Measurements from ENCODE around the gene RWDD2A.

Gene RWDD2A

DNA sequence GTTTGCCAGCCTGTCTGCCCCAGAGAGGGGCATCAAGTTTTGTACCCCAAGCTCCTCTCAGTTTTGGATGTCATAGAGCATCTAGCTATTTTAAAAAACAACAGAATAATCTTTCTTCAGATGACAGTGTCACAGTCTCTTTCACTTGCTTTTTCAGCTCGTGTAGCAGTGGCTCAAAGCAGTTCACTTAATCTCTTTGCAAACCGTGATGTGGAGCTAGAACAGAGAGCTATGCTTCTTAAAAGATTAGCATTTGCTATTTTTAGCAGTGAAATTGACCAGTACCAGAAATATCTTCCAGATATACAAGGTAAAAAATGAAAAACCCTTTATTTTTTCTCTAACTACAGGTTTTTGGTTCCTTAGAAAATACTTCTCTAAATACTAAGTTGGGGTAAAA, 37.4 kb upstream of the RWDD2A start:
- Histone ChIP-seq H2BK5ac (ENCODE audit: low read length) (no peak overlapping the region), H2BK15ac (ENCODE audit: low read length) (no peak overlapping the region), H3K4me3 (ENCODE audit: low read length in 2 of 2) (no peak overlapping the region), H3K27ac (replicated peaks; ENCODE audit: low read length) (no peak overlapping the region), H2BK120ac (ENCODE audit: low read depth, low read length) (no peak overlapping the region), H3K9ac (ENCODE audit: low read depth, low read length, poor library complexity) (no peak overlapping the region), H2BK12ac (ENCODE audit: low read length) (no peak overlapping the region), H3K36me3 (replicated peaks in 1 of 2; ENCODE audit: control insufficient read depth in 2 of 2, insufficient read depth in 2 of 2, low read length in 2 of 2) (peaks cover 7 to 74% of the 10 kb centered on the region in 2 donors), H4K8ac (ENCODE audit: low read depth, low read length) (no peak overlapping the region), H3K4ac (ENCODE audit: low read length) (no peak overlapping the region), H3K14ac (ENCODE audit: low read length) (no peak overlapping the region), H3K79me1 (ENCODE audit: low read depth, low read length) (no peaks in the 10 kb centered on the region), H3K18ac (ENCODE audit: low read length) (no peak overlapping the region), H2AFZ (ENCODE audit: low read length) (no peak overlapping the region), H3K9me3 (replicated peaks in 1 of 2; ENCODE audit: control insufficient read depth in 2 of 2, insufficient read depth in 1 of 2, low read depth in 1 of 2, low read length in 2 of 2) (no peaks in the 10 kb centered on the region), H3K4me2 (ENCODE audit: insufficient read depth, low read length, poor library complexity, severe bottlenecking) (no peak overlapping the region), H4K91ac (ENCODE audit: low read depth, low read length, poor library complexity) (no peak overlapping the region), H3K27me3 (ENCODE audit: control insufficient read depth in 3 of 3, insufficient read depth in 3 of 3, low read depth in 1 of 3, low read length in 3 of 3) (no peaks in the 10 kb centered on the region), H3K4me1 (ENCODE audit: control insufficient read depth in 2 of 2, insufficient read depth in 1 of 2, low read depth in 1 of 2, low read length in 2 of 2) (no peaks in the 10 kb centered on the region), H2AK5ac (ENCODE audit: low read depth, low read length) (no peak overlapping the region), H3K23ac (ENCODE audit: low read depth, low read length, poor library complexity) (no peak overlapping the region)
- no peak for DNase-seq (ENCODE audit: low spot score)
- no CpG with 5 or more reads among the region's 2 CpGs for WGBS, 2 donors (ENCODE audit: extremely low coverage in 2 of 2, insufficient read length in 2 of 2, insufficient replicate concordance in 1 of 2)

DNA sequence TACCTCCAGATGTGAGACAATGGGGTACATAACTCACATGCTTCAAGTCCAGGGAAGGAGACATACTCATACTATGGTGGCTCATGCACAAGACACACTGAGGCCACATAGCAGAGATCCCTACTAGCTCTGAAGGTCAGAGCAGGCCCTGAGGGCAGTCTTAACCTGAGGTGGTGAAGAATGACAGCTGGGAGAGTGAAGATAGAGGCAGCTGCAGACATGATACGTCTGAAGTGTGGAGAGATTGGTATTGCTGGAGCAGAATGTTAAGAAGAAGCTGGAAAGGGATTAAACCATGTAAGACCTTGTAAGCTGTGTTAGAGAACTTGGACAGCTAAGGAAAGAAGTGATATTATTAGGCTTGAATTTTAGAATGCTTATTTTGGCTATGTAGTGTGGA, 33.0 kb upstream of the RWDD2A start:
- no peak overlapping the region for H3K9ac ChIP-seq (ENCODE audit: low read depth, low read length, poor library complexity)
- no peak overlapping the region for H3K4me2 ChIP-seq (ENCODE audit: insufficient read depth, low read length, poor library complexity, severe bottlenecking)
- H3K9me3 ChIP-seq (replicated peaks in 1 of 2; ENCODE audit: control insufficient read depth in 2 of 2, insufficient read depth in 1 of 2, low read depth in 1 of 2, low read length in 2 of 2): no peaks in the 10 kb centered on the region
- no CpG with 5 or more reads among the region's 1 CpG for WGBS, 2 donors (ENCODE audit: extremely low coverage in 2 of 2, insufficient read length in 2 of 2, insufficient replicate concordance in 1 of 2)
- H2AK5ac ChIP-seq (ENCODE audit: low read depth, low read length): no peak overlapping the region
- no peak for DNase-seq (ENCODE audit: low spot score)
- H3K27me3 ChIP-seq (ENCODE audit: control insufficient read depth in 3 of 3, insufficient read depth in 3 of 3, low read depth in 1 of 3, low read length in 3 of 3): no peaks in the 10 kb centered on the region
- no peak overlapping the region for H3K14ac ChIP-seq (ENCODE audit: low read length)
- H4K91ac ChIP-seq (ENCODE audit: low read depth, low read length, poor library complexity): no peak overlapping the region
- H2BK5ac ChIP-seq (ENCODE audit: low read length): no peak overlapping the region
- H2BK12ac ChIP-seq (ENCODE audit: low read length): no peak overlapping the region
- H3K27ac ChIP-seq (replicated peaks; ENCODE audit: low read length): no peak overlapping the region
- no peaks in the 10 kb centered on the region for H3K4me1 ChIP-seq (ENCODE audit: control insufficient read depth in 2 of 2, insufficient read depth in 1 of 2, low read depth in 1 of 2, low read length in 2 of 2)
- no peak overlapping the region for H3K4me3 ChIP-seq (ENCODE audit: low read length in 2 of 2)
- H3K23ac ChIP-seq (ENCODE audit: low read depth, low read length, poor library complexity): no peak overlapping the region
- H2AFZ ChIP-seq (ENCODE audit: low read length): no peak overlapping the region
- peaks cover 7 to 73% of the 10 kb centered on the region in 2 donors for H3K36me3 ChIP-seq (replicated peaks in 1 of 2; ENCODE audit: control insufficient read depth in 2 of 2, insufficient read depth in 2 of 2, low read length in 2 of 2)
- H2BK120ac ChIP-seq (ENCODE audit: low read depth, low read length): no peak overlapping the region
- no peak overlapping the region for H4K8ac ChIP-seq (ENCODE audit: low read depth, low read length)
- H3K4ac ChIP-seq (ENCODE audit: low read length): no peak overlapping the region
- H2BK15ac ChIP-seq (ENCODE audit: low read length): no peak overlapping the region
- H3K79me1 ChIP-seq (ENCODE audit: low read depth, low read length): no peaks in the 10 kb centered on the region
- H3K18ac ChIP-seq (ENCODE audit: low read length): no peak overlapping the region

GRCh38 chr6:83167726-83168278, 25.4 kb upstream of the RWDD2A start:
- Histone ChIP-seq H3K4me1 (ENCODE audit: control insufficient read depth in 2 of 2, insufficient read depth in 1 of 2, low read depth in 1 of 2, low read length in 2 of 2) (no peaks in the 10 kb centered on the region), H3K36me3 (replicated peaks in 1 of 2; ENCODE audit: control insufficient read depth in 2 of 2, insufficient read depth in 2 of 2, low read length in 2 of 2) (peaks cover 24 to 100% of the 10 kb centered on the region in 2 donors), H2AK5ac (ENCODE audit: low read depth, low read length) (no peak overlapping the region), H2BK15ac (ENCODE audit: low read length) (no peak overlapping the region), H3K4me2 (ENCODE audit: insufficient read depth, low read length, poor library complexity, severe bottlenecking) (no peak overlapping the region), H4K8ac (ENCODE audit: low read depth, low read length) (no peak overlapping the region), H2BK5ac (ENCODE audit: low read length) (no peak overlapping the region), H2AFZ (ENCODE audit: low read length) (no peak overlapping the region), H3K4ac (ENCODE audit: low read length) (no peak overlapping the region), H3K18ac (ENCODE audit: low read length) (no peak overlapping the region), H3K79me1 (ENCODE audit: low read depth, low read length) (peaks cover 2% of the 10 kb centered on the region), H3K14ac (ENCODE audit: low read length) (no peak overlapping the region), H3K27ac (replicated peaks; ENCODE audit: low read length) (no peak overlapping the region), H2BK120ac (ENCODE audit: low read depth, low read length) (no peak overlapping the region), H3K27me3 (ENCODE audit: control insufficient read depth in 3 of 3, insufficient read depth in 3 of 3, low read depth in 1 of 3, low read length in 3 of 3) (no peaks in the 10 kb centered on the region), H3K9me3 (replicated peaks in 1 of 2; ENCODE audit: control insufficient read depth in 2 of 2, insufficient read depth in 1 of 2, low read depth in 1 of 2, low read length in 2 of 2) (no peaks in the 10 kb centered on the region), H3K23ac (ENCODE audit: low read depth, low read length, poor library complexity) (no peak overlapping the region), H4K91ac (ENCODE audit: low read depth, low read length, poor library complexity) (no peak overlapping the region), H3K4me3 (ENCODE audit: low read length in 2 of 2) (no peak overlapping the region), H2BK12ac (ENCODE audit: low read length) (no peak overlapping the region), H3K9ac (ENCODE audit: low read depth, low read length, poor library complexity) (no peak overlapping the region)
- DNase-seq (ENCODE audit: low spot score): no peak
- no CpG with 5 or more reads among the region's 5 CpGs for WGBS, 2 donors (ENCODE audit: extremely low coverage in 2 of 2, insufficient read length in 2 of 2, insufficient replicate concordance in 1 of 2)

DNA sequence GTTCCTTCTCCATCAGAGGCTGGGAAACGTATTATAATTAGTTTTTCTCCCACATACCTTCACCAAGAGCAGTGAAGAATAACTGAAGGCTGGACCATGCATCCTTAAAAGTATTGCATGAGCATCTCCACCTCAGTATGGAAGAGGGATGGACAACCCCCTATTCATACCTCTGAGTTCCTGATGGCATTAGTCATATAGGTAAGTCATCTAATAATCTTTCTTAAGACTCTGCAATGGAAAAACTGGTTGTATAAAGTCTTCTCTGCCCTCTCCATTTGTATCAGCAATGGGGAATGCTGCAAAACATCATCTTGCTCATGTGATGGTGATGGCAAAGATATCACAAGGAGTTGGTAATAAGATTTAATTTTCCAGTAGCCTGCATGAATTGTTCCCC, 24.6 kb upstream of the RWDD2A start:
- H2AK5ac ChIP-seq (ENCODE audit: low read depth, low read length): no peak overlapping the region
- no peak overlapping the region for H2BK15ac ChIP-seq (ENCODE audit: low read length)
- peaks cover 2% of the 10 kb centered on the region for H3K79me1 ChIP-seq (ENCODE audit: low read depth, low read length)
- H3K4me3 ChIP-seq (ENCODE audit: low read length in 2 of 2): no peak overlapping the region
- no peak overlapping the region for H2AFZ ChIP-seq (ENCODE audit: low read length)
- H2BK5ac ChIP-seq (ENCODE audit: low read length): no peak overlapping the region
- H3K14ac ChIP-seq (ENCODE audit: low read length): no peak overlapping the region
- DNase-seq (ENCODE audit: low spot score): no peak
- no peak overlapping the region for H3K18ac ChIP-seq (ENCODE audit: low read length)
- H2BK120ac ChIP-seq (ENCODE audit: low read depth, low read length): no peak overlapping the region
- H3K9ac ChIP-seq (ENCODE audit: low read depth, low read length, poor library complexity): no peak overlapping the region
- no peak overlapping the region for H3K4me2 ChIP-seq (ENCODE audit: insufficient read depth, low read length, poor library complexity, severe bottlenecking)
- H3K36me3 ChIP-seq (replicated peaks in 1 of 2; ENCODE audit: control insufficient read depth in 2 of 2, insufficient read depth in 2 of 2, low read length in 2 of 2): peaks cover 26 to 100% of the 10 kb centered on the region in 2 donors
- no CpG with 5 or more reads among the region's 1 CpG for WGBS, 2 donors (ENCODE audit: extremely low coverage in 2 of 2, insufficient read length in 2 of 2, insufficient replicate concordance in 1 of 2)
- H3K27ac ChIP-seq (replicated peaks; ENCODE audit: low read length): no peak overlapping the region
- H3K9me3 ChIP-seq (replicated peaks in 1 of 2; ENCODE audit: control insufficient read depth in 2 of 2, insufficient read depth in 1 of 2, low read depth in 1 of 2, low read length in 2 of 2): no peaks in the 10 kb centered on the region
- H4K91ac ChIP-seq (ENCODE audit: low read depth, low read length, poor library complexity): no peak overlapping the region
- H3K4me1 ChIP-seq (ENCODE audit: control insufficient read depth in 2 of 2, insufficient read depth in 1 of 2, low read depth in 1 of 2, low read length in 2 of 2): no peaks in the 10 kb centered on the region
- H3K27me3 ChIP-seq (ENCODE audit: control insufficient read depth in 3 of 3, insufficient read depth in 3 of 3, low read depth in 1 of 3, low read length in 3 of 3): no peaks in the 10 kb centered on the region
- no peak overlapping the region for H3K23ac ChIP-seq (ENCODE audit: low read depth, low read length, poor library complexity)
- H4K8ac ChIP-seq (ENCODE audit: low read depth, low read length): no peak overlapping the region
- H2BK12ac ChIP-seq (ENCODE audit: low read length): no peak overlapping the region
- H3K4ac ChIP-seq (ENCODE audit: low read length): no peak overlapping the region

All from neuronal stem cell (in vitro differentiated cells).